Upper lobe of right lung (tissue), 1 donor: ENCODE measurements around the gene ROGDI. TPM values are rescaled to one million over a fixed set of nuclear protein-coding genes. Genes with fewer than 3 reads are reported as not detected.

Experiments
- ATAC-seq: fragments of 200-7000 bp; cut with Tn5 transposase; one replicate; pipeline ENCODE4 v1.9.1; 2020; ENCODE audit warnings: mild to moderate bottlenecking, moderate library complexity
- DNase-seq: peaks from one replicate; pipeline ENCODE4 v3.0.0-alpha.2; 2020
- H3K27ac ChIP-seq: fragments of 200-600 bp; one replicate; pipeline ENCODE4 v1.8.0; 2022
- H3K27me3 ChIP-seq: fragments of 200-600 bp; one replicate; pipeline ENCODE4 v1.8.0; 2022; ENCODE audit warnings: mild to moderate bottlenecking
- H3K36me3 ChIP-seq: fragments of 200-600 bp; one replicate; pipeline ENCODE4 v1.8.0; 2022
- H3K4me1 ChIP-seq: fragments of 200-600 bp; one replicate; pipeline ENCODE4 v1.8.0; 2022
- H3K4me3 ChIP-seq: fragments of 200-600 bp; one replicate; pipeline ENCODE4 v1.8.0; 2022; ENCODE audit warnings: mild to moderate bottlenecking
- H3K9me3 ChIP-seq: fragments of 200-600 bp; one replicate; pipeline ENCODE4 v1.8.0; 2022
- intact Hi-C: fragments of 100-400 bp; cut with DNase I; formaldehyde crosslinking; loops from one replicate; pipeline ENCODE4 v1.11.0; 2022
- total RNA-seq: library from RNA; stranded (reverse); fragmentation: NEBNext Ultra II Directional; extraction: Animal tissue kit (Norgen Biotek cat#: 25700); gene quantifications from one replicate; pipeline ENCODE4 v1.2.1, GENCODE V29; 2021
- TF ChIP-seq, protein P1 (sequence below): fragments of 200-600 bp; IDR thresholded peaks from one replicate; pipeline ENCODE4 v1.8.0; 2022; ENCODE audit warnings: antibody characterized with exemption
- donor health status: DM: no; HTN: yes; CAD: no; lungs with severe emphysema.

Gene ROGDI
- total RNA-seq, 1 donor from 2014 or later = 21.8 TPM

DNA sequence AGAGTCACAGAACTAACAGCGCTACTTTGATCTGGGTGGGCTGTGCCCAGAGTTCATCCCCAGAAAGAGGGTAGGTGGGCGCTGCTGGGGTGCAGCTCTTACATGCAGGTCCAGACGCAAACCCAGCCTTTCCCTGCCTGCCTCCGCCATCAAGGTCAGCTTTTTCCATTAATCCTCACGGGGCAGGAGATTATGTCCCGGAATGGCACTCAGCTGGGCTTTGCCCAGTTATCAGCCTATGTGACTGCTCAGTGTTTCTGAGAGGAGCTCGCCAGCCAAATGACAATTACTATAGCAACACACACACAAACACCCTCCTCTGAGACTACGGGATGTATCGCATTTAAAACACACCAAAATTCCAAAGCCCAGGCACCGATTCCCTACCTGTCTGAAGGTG, 24.5 kb upstream of the ROGDI start:
- H3K36me3 ChIP-seq = peaks cover 99% of the 10 kb centered on the region

DNA sequence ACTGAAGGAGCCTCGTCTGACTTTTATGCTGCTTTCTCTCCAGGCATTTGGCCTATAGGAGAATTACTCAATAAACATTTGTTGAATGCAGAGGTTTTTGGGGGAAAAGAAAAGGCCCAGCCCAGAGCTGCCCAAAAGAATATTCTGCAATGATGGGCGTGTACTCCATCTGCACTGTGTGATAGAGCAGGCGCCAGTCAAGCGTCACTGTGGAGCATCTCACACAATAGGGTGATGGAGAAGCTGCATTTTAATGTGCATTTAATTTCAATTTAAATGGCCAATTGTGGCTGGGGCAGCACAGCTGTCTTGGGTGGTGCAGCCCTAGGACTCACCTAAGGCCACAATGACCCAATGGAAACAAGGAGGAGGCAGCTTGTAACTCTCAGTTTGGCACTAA, 24.1 kb upstream of the ROGDI start:
- intact Hi-C loops = no loop called here
- H3K27ac ChIP-seq = no peak overlapping the region
- no peaks in the 10 kb centered on the region for H3K4me1 ChIP-seq
- peaks cover 99% of the 10 kb centered on the region for H3K36me3 ChIP-seq
- DNase-seq = peak; percentile 22
- TF ChIP-seq, protein P1, sequence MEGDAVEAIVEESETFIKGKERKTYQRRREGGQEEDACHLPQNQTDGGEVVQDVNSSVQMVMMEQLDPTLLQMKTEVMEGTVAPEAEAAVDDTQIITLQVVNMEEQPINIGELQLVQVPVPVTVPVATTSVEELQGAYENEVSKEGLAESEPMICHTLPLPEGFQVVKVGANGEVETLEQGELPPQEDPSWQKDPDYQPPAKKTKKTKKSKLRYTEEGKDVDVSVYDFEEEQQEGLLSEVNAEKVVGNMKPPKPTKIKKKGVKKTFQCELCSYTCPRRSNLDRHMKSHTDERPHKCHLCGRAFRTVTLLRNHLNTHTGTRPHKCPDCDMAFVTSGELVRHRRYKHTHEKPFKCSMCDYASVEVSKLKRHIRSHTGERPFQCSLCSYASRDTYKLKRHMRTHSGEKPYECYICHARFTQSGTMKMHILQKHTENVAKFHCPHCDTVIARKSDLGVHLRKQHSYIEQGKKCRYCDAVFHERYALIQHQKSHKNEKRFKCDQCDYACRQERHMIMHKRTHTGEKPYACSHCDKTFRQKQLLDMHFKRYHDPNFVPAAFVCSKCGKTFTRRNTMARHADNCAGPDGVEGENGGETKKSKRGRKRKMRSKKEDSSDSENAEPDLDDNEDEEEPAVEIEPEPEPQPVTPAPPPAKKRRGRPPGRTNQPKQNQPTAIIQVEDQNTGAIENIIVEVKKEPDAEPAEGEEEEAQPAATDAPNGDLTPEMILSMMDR = no peak
- no peaks in the 10 kb centered on the region for H3K9me3 ChIP-seq
- no peak overlapping the region for H3K4me3 ChIP-seq
- no peak for ATAC-seq
- no peaks in the 10 kb centered on the region for H3K27me3 ChIP-seq

More for the DNA sequence above, 24.5 kb upstream of the ROGDI start:
- H3K4me1 ChIP-seq = no peaks in the 10 kb centered on the region
- DNase-seq (peak; percentile 25), ATAC-seq (no peak)
- H3K9me3 ChIP-seq = no peaks in the 10 kb centered on the region
- H3K4me3 ChIP-seq = no peak overlapping the region
- TF ChIP-seq, protein P1 = no peak
- intact Hi-C loops = no loop called here
- no peaks in the 10 kb centered on the region for H3K27me3 ChIP-seq
- no peak overlapping the region for H3K27ac ChIP-seq

DNA sequence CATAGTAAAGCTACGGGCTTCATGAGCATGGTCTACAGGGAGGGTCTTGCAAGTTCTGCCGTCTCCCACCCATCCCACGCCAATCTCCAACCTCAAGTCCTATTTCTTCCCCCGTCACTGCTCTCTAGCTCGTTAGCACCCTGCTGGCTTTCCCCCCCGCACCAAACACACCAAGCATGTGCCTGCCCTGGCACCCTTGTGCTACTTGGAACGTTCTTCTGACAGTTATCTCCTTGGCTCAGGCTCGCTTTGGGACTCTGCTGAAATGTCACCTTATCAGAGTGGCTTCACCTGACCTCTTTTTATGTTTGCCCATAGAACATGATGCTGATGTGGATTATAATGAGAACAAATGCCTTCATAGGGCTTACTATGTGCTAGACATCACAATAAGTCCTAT, 22.8 kb upstream of the ROGDI start:
- H3K27ac ChIP-seq = no peak overlapping the region
- DNase-seq (peak; percentile 30), ATAC-seq (no peak)
- intact Hi-C loops = no loop called here
- TF ChIP-seq, protein P1 = no peak
- H3K9me3 ChIP-seq = no peaks in the 10 kb centered on the region
- no peaks in the 10 kb centered on the region for H3K4me1 ChIP-seq
- H3K27me3 ChIP-seq = no peaks in the 10 kb centered on the region
- H3K4me3 ChIP-seq = no peak overlapping the region
- H3K36me3 ChIP-seq = peaks cover 99% of the 10 kb centered on the region

DNA sequence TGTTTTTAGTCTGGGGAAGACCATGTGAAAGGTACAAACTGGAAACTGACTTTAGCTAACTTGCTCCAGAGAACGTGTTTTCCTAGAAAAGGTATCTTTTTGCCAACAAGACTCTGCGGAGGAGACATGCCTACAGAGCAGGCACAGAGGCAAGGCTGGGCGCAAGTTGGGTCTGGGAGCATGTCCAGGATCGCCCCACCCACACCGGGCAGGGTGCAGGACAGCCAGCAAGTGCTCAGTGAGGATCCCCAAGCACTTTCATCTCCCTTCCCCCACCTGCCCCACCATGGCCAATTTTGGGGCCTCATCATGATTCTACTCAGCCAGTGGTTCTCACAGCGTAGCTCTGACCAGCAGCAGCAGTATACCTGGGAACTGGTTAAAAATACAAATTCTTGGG, 18.2 kb upstream of the ROGDI start:
- H3K4me3 ChIP-seq = no peak overlapping the region
- H3K4me1 ChIP-seq = no peaks in the 10 kb centered on the region
- H3K27ac ChIP-seq = no peak overlapping the region
- ATAC-seq = no peak
- no peaks in the 10 kb centered on the region for H3K9me3 ChIP-seq
- no peaks in the 10 kb centered on the region for H3K27me3 ChIP-seq
- intact Hi-C loops = no loop called here
- DNase-seq = no peak
- TF ChIP-seq, protein P1 = no peak
- peaks cover 89% of the 10 kb centered on the region for H3K36me3 ChIP-seq

DNA sequence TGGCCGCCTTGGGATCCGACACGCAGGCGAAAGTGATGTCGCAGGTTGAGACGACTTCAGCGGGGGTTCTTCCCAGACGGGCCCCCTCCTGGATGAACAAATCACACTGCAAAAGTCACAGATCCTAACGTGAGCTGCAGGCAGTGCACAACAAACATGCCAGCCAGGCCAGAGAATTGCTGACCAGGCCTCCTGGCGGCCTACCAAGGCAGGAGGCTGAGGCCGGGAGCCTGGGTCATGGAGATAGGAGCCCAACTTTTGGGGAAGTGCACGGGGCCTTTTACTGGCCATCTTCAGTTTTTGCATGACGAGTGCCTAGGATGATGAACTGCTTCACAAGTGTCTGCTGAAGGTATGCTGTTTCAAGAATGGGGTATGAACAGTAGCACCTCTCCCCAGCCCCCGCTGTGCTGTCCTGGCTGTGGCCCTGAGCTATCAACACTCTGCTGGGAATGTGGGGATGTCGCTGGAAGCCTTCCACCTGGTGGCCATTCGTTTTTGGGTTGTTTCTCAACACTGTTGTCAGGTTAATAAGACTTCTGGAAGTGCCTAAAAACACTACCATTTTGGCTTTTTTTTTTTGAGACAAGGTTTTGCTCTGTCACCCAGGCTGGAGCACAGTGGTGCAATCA, 12.2 kb upstream of the ROGDI start:
- Histone ChIP-seq H3K36me3 (peaks cover 87% of the 10 kb centered on the region), H3K27me3 (no peaks in the 10 kb centered on the region), H3K4me1 (no peaks in the 10 kb centered on the region), H3K27ac (no peak overlapping the region), H3K4me3 (no peak overlapping the region), H3K9me3 (no peaks in the 10 kb centered on the region)
- TF ChIP-seq, protein P1 = no peak
- no peak for ATAC-seq
- intact Hi-C loops = no loop called here
- DNase-seq = no peak

DNA sequence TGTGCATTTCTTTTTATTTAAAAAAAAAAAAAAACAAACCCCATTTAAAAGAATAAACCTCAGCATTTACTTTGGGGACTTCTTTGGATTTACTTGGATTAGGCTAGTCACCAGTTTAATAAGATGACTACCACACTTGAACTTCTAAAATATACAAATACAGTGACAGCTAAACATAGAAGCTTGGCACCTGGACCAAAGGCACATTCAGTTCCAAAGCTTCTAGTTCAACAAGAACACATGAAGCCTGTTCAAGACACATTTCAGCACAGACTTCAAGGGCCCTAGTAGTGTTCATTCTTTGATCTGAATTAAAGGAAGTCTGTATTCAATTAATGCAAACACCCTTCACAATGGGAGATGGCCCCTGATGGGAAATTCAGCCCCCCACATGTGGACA, 11.6 kb upstream of the ROGDI start:
- no peak overlapping the region for H3K27ac ChIP-seq
- TF ChIP-seq, protein P1 = no peak
- DNase-seq (no peak), ATAC-seq (no peak)
- no peaks in the 10 kb centered on the region for H3K27me3 ChIP-seq
- no peaks in the 10 kb centered on the region for H3K4me1 ChIP-seq
- peaks cover 87% of the 10 kb centered on the region for H3K36me3 ChIP-seq
- no peak overlapping the region for H3K4me3 ChIP-seq
- no peaks in the 10 kb centered on the region for H3K9me3 ChIP-seq
- intact Hi-C loops = no loop called here
